Measurements from ENCODE around the gene THOC6. TPM values are rescaled to one million over a fixed set of nuclear protein-coding genes. Genes with fewer than 3 reads are reported as not detected.

Gene THOC6
- polyA plus RNA-seq, 1 donor from 2014 or later, result 11.4 TPM

GRCh38 chr16:3025032-3026002 is 1.5 kb downstream of the THOC6 start:
- no peak overlapping the region for H3K4me2 ChIP-seq (ENCODE audit: low read length)
- H3K9me2 ChIP-seq (ENCODE audit: insufficient read depth, low read length), result no peaks in the 10 kb centered on the region
- H2AFZ ChIP-seq (ENCODE audit: low read depth, low read length), result no peak overlapping the region
- H3K36me3 ChIP-seq (ENCODE audit: insufficient read depth, low read length), result no peaks in the 10 kb centered on the region
- H3K27me3 ChIP-seq (ENCODE audit: insufficient read depth, low read depth, low read length), result peaks cover 13% of the 10 kb centered on the region
- no peaks in the 10 kb centered on the region for H3K9me3 ChIP-seq (ENCODE audit: low read length)
- H3K9ac ChIP-seq (ENCODE audit: low read length), result no peak overlapping the region
- H4K20me1 ChIP-seq (ENCODE audit: insufficient read depth), result no peaks in the 10 kb centered on the region
- H3K79me2 ChIP-seq (replicated peaks; ENCODE audit: insufficient read depth, low read length), result no peaks in the 10 kb centered on the region
- H3K27ac ChIP-seq (ENCODE audit: low read length), result no peak overlapping the region
- H3F3A ChIP-seq (ENCODE audit: insufficient read depth, low read length, poor library complexity, severe bottlenecking), result no peaks in the 10 kb centered on the region
- H3K4me3 ChIP-seq (ENCODE audit: low read length), result no peak overlapping the region
- TF ChIP-seq TAF1 (IDR thresholded peaks at IDR 0.05; ENCODE audit: low read depth) (no peak), CTCF (IDR thresholded peaks at IDR 0.05; ENCODE audit: poor library complexity, severe bottlenecking) (no peak), MXI1 (conservative IDR thresholded peaks at IDR 0.05; ENCODE audit: poor library complexity, severe bottlenecking) (no peak), EP300 (conservative IDR thresholded peaks at IDR 0.05; ENCODE audit: poor library complexity, severe bottlenecking) (no peak), REST (IDR thresholded peaks at IDR 0.05; ENCODE audit: borderline replicate concordance) (no peak), RAD21 (conservative IDR thresholded peaks at IDR 0.05) (no peak), EZH2 (IDR thresholded peaks at IDR 0.05; ENCODE audit: borderline replicate concordance, insufficient read depth, low read length, poor library complexity, severe bottlenecking) (no peak), SMC3 (conservative IDR thresholded peaks at IDR 0.05; ENCODE audit: poor library complexity) (no peak), POLR2AphosphoS5 (IDR thresholded peaks at IDR 0.05) (no peak)

GRCh38 chr16:3026003-3026378 is 2.2 kb downstream of the THOC6 start:
- H3K9ac ChIP-seq (ENCODE audit: low read length), result no peak overlapping the region
- H3K79me2 ChIP-seq (replicated peaks; ENCODE audit: insufficient read depth, low read length), result no peaks in the 10 kb centered on the region
- no peaks in the 10 kb centered on the region for H3K9me3 ChIP-seq (ENCODE audit: low read length)
- H3K36me3 ChIP-seq (ENCODE audit: insufficient read depth, low read length), result no peaks in the 10 kb centered on the region
- peaks cover 7% of the 10 kb centered on the region for H3K27me3 ChIP-seq (ENCODE audit: insufficient read depth, low read depth, low read length)
- no peak overlapping the region for H3K4me2 ChIP-seq (ENCODE audit: low read length)
- H3K27ac ChIP-seq (ENCODE audit: low read length), result no peak overlapping the region
- H3K4me3 ChIP-seq (ENCODE audit: low read length), result no peak overlapping the region
- H2AFZ ChIP-seq (ENCODE audit: low read depth, low read length), result no peak overlapping the region
- H4K20me1 ChIP-seq (ENCODE audit: insufficient read depth), result no peaks in the 10 kb centered on the region
- no peaks in the 10 kb centered on the region for H3K9me2 ChIP-seq (ENCODE audit: insufficient read depth, low read length)
- TF ChIP-seq MXI1 (conservative IDR thresholded peaks at IDR 0.05; ENCODE audit: poor library complexity, severe bottlenecking), result no peak
- no peak for TF ChIP-seq CTCF (IDR thresholded peaks at IDR 0.05; ENCODE audit: poor library complexity, severe bottlenecking)
- TF ChIP-seq TAF1 (IDR thresholded peaks at IDR 0.05; ENCODE audit: low read depth), result no peak
- TF ChIP-seq EZH2 (IDR thresholded peaks at IDR 0.05; ENCODE audit: borderline replicate concordance, insufficient read depth, low read length, poor library complexity, severe bottlenecking), result no peak
- no peak for TF ChIP-seq RAD21 (conservative IDR thresholded peaks at IDR 0.05)
- TF ChIP-seq POLR2AphosphoS5 (IDR thresholded peaks at IDR 0.05), result no peak
- no peak for TF ChIP-seq REST (IDR thresholded peaks at IDR 0.05; ENCODE audit: borderline replicate concordance)
- TF ChIP-seq EP300 (conservative IDR thresholded peaks at IDR 0.05; ENCODE audit: poor library complexity, severe bottlenecking), result no peak
- TF ChIP-seq SMC3 (conservative IDR thresholded peaks at IDR 0.05; ENCODE audit: poor library complexity), result no peak
- H3F3A ChIP-seq (ENCODE audit: insufficient read depth, low read length, poor library complexity, severe bottlenecking), result no peaks in the 10 kb centered on the region
